Fibroblast of skin of left biceps (primary cell): ENCODE data around the gene ARFGEF2.
A peak's percentile ranks its signal among the peaks of the same experiment; 100 is the strongest.
"Not testable (repeated sequence)": the region's sequence is repeated elsewhere in the genome, so short reads cannot be mapped to it uniquely, and the experiment has no call there.

Source experiments
- DNase-seq, 2 experiments: peaks; one replicate each; pipeline ENCODE4 v3.0.0-alpha.2; 2013; ENCODE audit warnings: low read depth in 2 of 2

Gene ARFGEF2

GRCh38 chr20:48999890-49000870 is 78.7 kb downstream of the ARFGEF2 start:
- no peak for DNase-seq

- no peak for DNase-seq
These were observed 80.2 kb downstream of the ARFGEF2 start for GRCh38 chr20:49001741-49002140.

GRCh38 chr20:49006446-49006980 is 85.0 kb downstream of the ARFGEF2 start:
- DNase-seq, result no peak

- no peak for DNase-seq
These were observed 88.6 kb downstream of the ARFGEF2 start for GRCh38 chr20:49009899-49010631.

- no peak for DNase-seq
These were observed 102.7 kb downstream of the ARFGEF2 start for GRCh38 chr20:49024220-49024619.

GRCh38 chr20:49028177-49028576 is 106.7 kb downstream of the ARFGEF2 start:
- DNase-seq, result not testable (repeated sequence)

- no peak for DNase-seq
These were observed 107.2 kb downstream of the ARFGEF2 start for GRCh38 chr20:49028684-49029083.

GRCh38 chr20:49029203-49029602 is 107.7 kb downstream of the ARFGEF2 start:
- DNase-seq, result peak; percentile 32 to 50

- DNase-seq, result no peak
These were observed 109.6 kb downstream of the ARFGEF2 start for GRCh38 chr20:49030954-49031619.

- no peak for DNase-seq
These were observed 110.9 kb downstream of the ARFGEF2 start for GRCh38 chr20:49032455-49032854.

- DNase-seq, result no peak
These were observed 112.7 kb downstream of the ARFGEF2 start for GRCh38 chr20:49034070-49034732.

GRCh38 chr20:49037962-49038387 is 116.5 kb downstream of the ARFGEF2 start:
- DNase-seq, result no peak

GRCh38 chr20:49039854-49040253 is 118.3 kb downstream of the ARFGEF2 start:
- DNase-seq, result no peak

- DNase-seq, result no peak
These were observed 121.5 kb downstream of the ARFGEF2 start for GRCh38 chr20:49043000-49043399.

- no peak for DNase-seq
These were observed 124.1 kb downstream of the ARFGEF2 start for GRCh38 chr20:49045440-49046086.

- peak; percentile 83 to 85 for DNase-seq
These were observed 124.8 kb downstream of the ARFGEF2 start, which contains the start of gene CSE1L for GRCh38 chr20:49046087-49046900. Gene CSE1L (plus strand): TSS chr20:49046312. CDS start chr20:49058464, 12,152 bp downstream.

GRCh38 chr20:49052334-49052733 is 130.8 kb downstream of the ARFGEF2 start:
- DNase-seq, result no peak

GRCh38 chr20:49054056-49054643 is 132.6 kb downstream of the ARFGEF2 start:
- DNase-seq, result no peak

- DNase-seq, result no peak
These were observed 141.8 kb downstream of the ARFGEF2 start for GRCh38 chr20:49063279-49063678.
